GM11168 (cell line): ENCODE data around the gene MOSMO.
"Not testable (repeated sequence)": the region's sequence is repeated elsewhere in the genome, so short reads cannot be mapped to it uniquely, and the experiment has no call there.

Experiments
- in situ Hi-C: fragments of 300-500 bp; cut with MboI; formaldehyde crosslinking; loops from one replicate; pipeline ENCODE4 v1.12.0; 2022; ENCODE audit warnings: low sequenced_read_pairs; ENCODE audit not compliant: unreplicated experiment

MOSMO gene

GRCh38 chr16:22001591-22001990 is 6.3 kb upstream of the MOSMO start:
- in situ Hi-C loops: no loop called here

DNA sequence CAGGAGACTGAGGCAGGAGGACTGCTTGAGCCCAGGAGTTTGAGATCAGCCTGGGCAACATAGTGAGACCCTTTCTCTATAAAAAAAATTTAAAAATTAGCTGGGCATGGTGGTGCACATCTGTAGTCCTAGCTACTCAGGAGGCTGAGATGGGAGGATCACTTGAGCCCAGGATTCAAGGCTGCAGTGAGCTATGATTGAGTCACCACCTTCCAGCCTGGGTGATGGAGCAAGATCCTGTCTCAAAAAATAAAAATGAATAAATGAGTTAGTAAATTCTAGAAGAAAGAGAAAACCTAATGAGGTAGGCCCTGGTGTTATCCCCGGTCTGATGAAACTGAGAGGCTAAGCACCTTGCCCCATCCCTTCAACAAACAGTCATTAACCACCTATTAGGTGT is 5.9 kb upstream of the MOSMO start:
- in situ Hi-C loops: not testable (repeated sequence)

DNA sequence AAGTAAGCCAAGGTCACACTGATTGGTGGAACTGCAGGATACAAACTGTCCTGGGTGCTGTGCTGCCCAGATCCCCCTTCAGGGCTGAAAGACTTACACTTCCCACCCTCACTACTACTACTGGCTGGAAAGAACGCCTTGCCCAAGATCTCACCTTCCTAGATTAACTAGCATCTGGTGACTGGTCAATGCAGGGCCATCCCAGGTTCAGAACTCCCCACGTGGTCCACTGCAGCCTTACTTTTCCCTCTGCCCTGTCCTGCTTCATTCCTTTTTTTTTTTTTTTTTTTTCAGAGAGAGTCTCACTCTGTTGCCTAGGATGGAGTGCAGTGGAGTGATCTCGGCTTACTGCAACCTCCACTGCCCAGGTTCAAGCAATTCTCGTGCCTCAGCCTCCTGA is 4.7 kb upstream of the MOSMO start:
- in situ Hi-C loops: no loop called here

- in situ Hi-C loops: no loop called here
Measured at GRCh38 chr16:22004341-22004740, 3.6 kb upstream of the MOSMO start.

GRCh38 chr16:22005746-22006145 is 2.2 kb upstream of the MOSMO start:
- in situ Hi-C loops: no loop called here

GRCh38 chr16:22006636-22007035 is 1.3 kb upstream of the MOSMO start:
- in situ Hi-C loops: no loop called here

DNA sequence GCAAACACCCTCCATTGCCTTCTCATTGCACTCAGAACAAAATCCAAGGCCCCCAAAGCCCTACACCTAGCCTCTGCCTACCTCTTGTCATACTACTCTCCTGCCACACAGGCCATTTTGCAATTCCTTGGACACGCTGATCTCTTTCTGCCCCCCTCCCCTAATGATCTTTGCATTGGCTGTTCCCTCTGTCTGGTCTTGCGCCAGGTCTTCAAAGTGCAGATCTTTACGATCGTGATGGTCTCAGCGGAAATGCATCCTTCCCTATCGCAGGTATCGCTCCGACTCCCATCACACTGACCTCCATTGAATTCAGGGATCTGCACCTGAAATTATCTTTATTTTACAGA is 777 bp upstream of the MOSMO start:
- in situ Hi-C loops: no loop called here

GRCh38 chr16:22008215-22009059 is 526 bp downstream of the MOSMO start:
- in situ Hi-C loops: no loop called here

GRCh38 chr16:22010902-22011301 is 3.0 kb downstream of the MOSMO start:
- in situ Hi-C loops: no loop called here

- in situ Hi-C loops: no loop called here
Measured at GRCh38 chr16:22012241-22012640, 4.3 kb downstream of the MOSMO start.

GRCh38 chr16:22013486-22013885 is 5.6 kb downstream of the MOSMO start:
- in situ Hi-C loops: no loop called here

DNA sequence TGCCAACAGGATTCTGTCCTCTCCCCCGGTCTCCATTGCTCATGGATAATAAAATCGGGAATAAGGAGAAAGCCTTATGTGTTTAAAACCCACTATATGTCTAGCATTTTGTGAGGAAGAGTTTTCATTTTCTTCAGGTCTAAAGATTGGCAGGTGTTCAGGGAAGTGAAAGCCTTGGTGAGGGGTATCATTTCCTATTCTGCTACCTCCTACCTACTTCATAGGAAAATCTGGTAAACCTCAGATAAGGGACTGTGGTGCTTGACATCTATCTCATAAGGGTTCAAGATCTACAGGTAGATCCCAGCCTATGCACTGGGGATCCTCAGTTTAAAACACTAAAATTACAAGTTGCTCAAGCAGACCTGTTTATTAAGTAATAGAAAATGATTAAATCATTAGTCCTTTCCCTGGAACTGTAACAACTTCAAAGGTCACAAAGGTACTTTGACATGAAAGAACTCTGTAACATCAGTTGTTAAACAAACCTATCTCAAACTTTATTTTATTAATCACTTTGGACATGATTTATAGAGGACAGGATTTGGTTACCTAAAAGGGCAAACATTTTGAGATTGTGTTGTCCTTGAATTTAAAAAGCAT is 6.5 kb downstream of the MOSMO start:
- in situ Hi-C loops: no loop called here

DNA sequence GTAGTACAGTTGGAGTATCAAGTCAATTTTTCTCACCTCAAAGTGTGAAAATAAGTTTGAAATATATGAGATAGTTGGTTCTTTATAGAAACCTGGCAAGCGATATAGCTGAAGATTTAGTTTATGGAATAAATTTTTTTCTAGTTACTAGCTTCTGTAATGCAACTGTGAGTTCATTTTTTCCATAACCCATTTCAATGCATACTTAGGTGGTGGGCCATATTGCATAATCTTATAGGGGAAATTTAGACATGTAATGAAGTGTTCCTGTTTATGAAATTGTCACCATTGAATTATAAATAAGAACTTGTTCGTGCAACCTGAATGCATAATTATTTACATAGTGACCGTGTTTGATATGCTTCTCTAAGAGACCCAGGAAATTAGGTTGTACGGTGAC is 9.0 kb downstream of the MOSMO start:
- in situ Hi-C loops: no loop called here

DNA sequence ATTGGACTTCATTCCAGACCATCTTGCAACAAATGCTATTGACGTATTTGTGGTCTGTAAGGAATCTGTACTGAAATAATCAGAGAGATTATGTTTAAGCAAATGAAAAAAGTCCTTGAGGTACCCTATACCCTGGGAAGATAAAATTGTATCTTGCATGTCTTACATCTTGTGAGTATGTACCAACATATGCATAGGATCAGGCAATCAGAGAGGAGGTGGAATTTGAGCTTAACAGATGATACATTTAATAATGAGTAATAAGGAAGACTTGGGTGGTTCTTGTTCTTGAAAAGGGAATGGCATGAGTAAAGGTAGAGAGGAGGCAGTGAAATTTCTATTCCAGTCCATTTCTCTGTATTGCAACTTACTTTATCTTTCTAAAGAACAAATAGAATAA is 10.6 kb downstream of the MOSMO start:
- in situ Hi-C loops: no loop called here

GRCh38 chr16:22022151-22022550 is 14.2 kb downstream of the MOSMO start:
- in situ Hi-C loops: no loop called here

GRCh38 chr16:22023505-22023904 is 15.6 kb downstream of the MOSMO start:
- in situ Hi-C loops: no loop called here

GRCh38 chr16:22024785-22025184 is 16.9 kb downstream of the MOSMO start:
- in situ Hi-C loops: not testable (repeated sequence)

GRCh38 chr16:22027633-22028032 is 19.7 kb downstream of the MOSMO start:
- in situ Hi-C loops: no loop called here

GRCh38 chr16:22029632-22030031 is 21.7 kb downstream of the MOSMO start:
- in situ Hi-C loops: no loop called here

GRCh38 chr16:22030087-22030812 is 22.3 kb downstream of the MOSMO start:
- in situ Hi-C loops: no loop called here

- in situ Hi-C loops: no loop called here
Measured at GRCh38 chr16:22031483-22032083, 23.7 kb downstream of the MOSMO start.
